ENCODE results near the gene ZNF213.

- no peak for TF ChIP-seq CTCF (conservative IDR thresholded peaks at IDR 0.05; ENCODE audit: low read length)
- no peak for TF ChIP-seq EZH2phosphoT487 (IDR thresholded peaks at IDR 0.05; ENCODE audit: borderline replicate concordance)
Measured at GRCh38 chr16:3134338-3135125, at the start of gene ZNF213.
